HCT116 (cell line): ENCODE data around the gene GNAI3. TPM values are rescaled to one million over a fixed set of nuclear protein-coding genes. Genes with fewer than 3 reads are reported as not detected.

Experiments
- ATAC-seq: fragments of 200-7000 bp; cut with Tn5 transposase; 2 replicates; pipeline ENCODE4 v1.9.1; 2020; ENCODE audit warnings: mild to moderate bottlenecking, moderate library complexity
- BruUV-seq: library from RNA; stranded (reverse); fragments of 400-500 nt; replicated peaks from 2 replicates; lab custom pipeline; 2021; lab: Mats Ljungman, UMichigan
- CTCF ChIA-PET: fragments of 300-600 bp; sonication (Branson Sonifier 250); formaldehyde crosslinking; loops from one replicate; lab custom pipeline; 2021; ENCODE audit warnings: antibody characterized with exemption; lab: Charles Lee
- POLR2A ChIA-PET: fragments of 300-600, 350-600 bp; sonication (Branson Sonifier 250); formaldehyde crosslinking; loops from one replicate; lab custom pipeline; 2021; ENCODE audit warnings: antibody characterized with exemption; lab: Charles Lee
- RAD21 ChIA-PET, 2 experiments: fragments of 300-600 bp; sonication (Branson Sonifier 250); formaldehyde crosslinking; loops; one replicate each; lab custom pipeline; 2023; ENCODE audit warnings: low total read pairs in 2 of 2; ENCODE audit not compliant: uncharacterized antibody in 2 of 2, unreplicated experiment in 2 of 2, low non-redundant PET in 1 of 2; lab: Charles Lee
- DNase-seq: peaks from one replicate; pipeline ENCODE4 v3.0.0-alpha.2; 2010; ENCODE audit warnings: low read depth, low spot score
- H2AFZ ChIP-seq: fragments of 200-600 bp; shearing (Covaris generic), sonication (generic); 2 replicates; pipeline ENCODE4 v1.6.1; 2017; ENCODE audit warnings: low read depth, mixed run types, mixed read lengths, antibody characterized with exemption, low read length; ENCODE audit not compliant: poor library complexity, severe bottlenecking
- H3K27ac ChIP-seq: 2 replicates; pipeline ENCODE4 v1.5.1; 2012; ENCODE audit warnings: low read depth, low read length
- H3K27me3 ChIP-seq: fragments of 200-600 bp; sonication (generic); 2 replicates; pipeline ENCODE4 v1.6.1; 2016; ENCODE audit warnings: mixed run types, low read length, mixed read lengths; ENCODE audit not compliant: insufficient read depth
- H3K36me3 ChIP-seq, 2 experiments: fragments of 200-500 bp in 1 of 2; fragments of 200-600 bp in 1 of 2; sonication (Bioruptor generic) in 1 of 2; sonication (generic) in 1 of 2; 2 replicates each; pipeline versions ENCODE4 v1.5.1 to v1.6.1; 2014 to 2016; ENCODE audit warnings: low read length in 2 of 2, inconsistent platforms in 1 of 2, mixed read lengths in 1 of 2, mixed run types in 1 of 2; ENCODE audit not compliant: insufficient read depth in 2 of 2, control insufficient read depth in 1 of 2
- H3K4me1 ChIP-seq, 2 experiments: fragments of 200-600 bp in 1 of 2; sonication (generic) in 1 of 2; 2 replicates each; pipeline versions ENCODE4 v1.5.1 to v1.6.1; 2012 to 2017; ENCODE audit warnings: low read length in 2 of 2, inconsistent platforms in 1 of 2, mild to moderate bottlenecking in 1 of 2, mixed read lengths in 1 of 2, mixed run types in 1 of 2, moderate library complexity in 1 of 2; ENCODE audit not compliant: insufficient read depth in 2 of 2, control insufficient read depth in 1 of 2
- H3K4me2 ChIP-seq: fragments of 200-600 bp; sonication (generic); 2 replicates; pipeline ENCODE4 v1.6.1; 2017; ENCODE audit warnings: mixed run types, low read length, mixed read lengths
- H3K4me3 ChIP-seq, 2 experiments: fragments of 200-600 bp in 1 of 2; sonication (generic) in 1 of 2; replicated peaks in 1 of 2; 2 replicates each; pipeline ENCODE4 v1.5.1; 2011 to 2016; ENCODE audit warnings: low read length in 2 of 2, control low read depth in 1 of 2, low read depth in 1 of 2, mild to moderate bottlenecking in 1 of 2, mixed read lengths in 1 of 2, mixed run types in 1 of 2
- H3K79me2 ChIP-seq: fragments of 200-600 bp; sonication (generic); 2 replicates; pipeline ENCODE4 v1.6.1; 2017; ENCODE audit warnings: mild to moderate bottlenecking, mixed run types, low read length, moderate library complexity, mixed read lengths; ENCODE audit not compliant: insufficient read depth
- H3K9ac ChIP-seq: fragments of 200-600 bp; sonication (generic); 2 replicates; pipeline ENCODE4 v1.6.1; 2016; ENCODE audit warnings: low read length, mixed read lengths
- H3K9me2 ChIP-seq: fragments of 200-600 bp; sonication (generic), shearing (Covaris generic); 2 replicates; pipeline ENCODE4 v1.6.1; 2017; ENCODE audit warnings: mixed run types, mild to moderate bottlenecking, moderate library complexity; ENCODE audit not compliant: insufficient read depth
- H3K9me3 ChIP-seq, 2 experiments: fragments of 200-500 bp in 1 of 2; fragments of 200-600 bp in 1 of 2; sonication (Bioruptor generic) in 1 of 2; sonication (generic) in 1 of 2; 2 replicates each; pipeline ENCODE4 v1.6.1; 2014 to 2017; ENCODE audit warnings: low read length in 2 of 2, mixed read lengths in 2 of 2, inconsistent platforms in 1 of 2, low read depth in 1 of 2, mild to moderate bottlenecking in 1 of 2, mixed run types in 1 of 2, moderate library complexity in 1 of 2; ENCODE audit not compliant: control insufficient read depth in 1 of 2, insufficient read depth in 1 of 2
- H4K20me1 ChIP-seq: fragments of 200-600 bp; sonication (generic), shearing (Covaris generic); 2 replicates; pipeline ENCODE4 v1.6.1; 2017; ENCODE audit warnings: mixed run types, mild to moderate bottlenecking, moderate library complexity; ENCODE audit not compliant: insufficient read depth
- EZH2 ChIP-seq: fragments of 200-600 bp; sonication (generic); IDR thresholded peaks from 2 replicates; pipeline ENCODE4 v1.6.1; 2017; ENCODE audit warnings: antibody characterized with exemption, mixed run types
- FOSL1 ChIP-seq: IDR thresholded peaks from 2 replicates; pipeline ENCODE4 v1.6.1; 2012; ENCODE audit warnings: low read depth
- POLR2A ChIP-seq: IDR thresholded peaks from 2 replicates; pipeline ENCODE4 v1.7.0; 2011; ENCODE audit warnings: borderline replicate concordance; ENCODE audit not compliant: insufficient read depth, insufficient read length; ENCODE audit errors: extremely low read depth
- TCF7L2 ChIP-seq: IDR thresholded peaks from 2 replicates; pipeline ENCODE4 v1.7.0; 2011; ENCODE audit warnings: borderline replicate concordance, inconsistent platforms; ENCODE audit not compliant: insufficient read depth, insufficient read length; ENCODE audit errors: extremely low read depth
- ZBTB33 ChIP-seq: IDR thresholded peaks from 2 replicates; pipeline ENCODE4 v1.6.1; 2011; ENCODE audit warnings: mild to moderate bottlenecking, low read length, moderate library complexity; ENCODE audit not compliant: insufficient replicate concordance; ENCODE audit errors: extremely low read depth
- ZFX ChIP-seq: fragments of 450-650 bp; IDR thresholded peaks from 2 replicates; pipeline ENCODE4 v1.6.1; 2017
- intact Hi-C: fragments of 100-400 bp; cut with micrococcal nuclease; formaldehyde crosslinking; loops from 2 replicates; pipeline ENCODE4 v1.10.0; 2022
- total RNA-seq: library from RNA; stranded (reverse); gene quantifications from one replicate; pipeline ENCODE4 v1.2.1, GENCODE V29; 2021; ENCODE audit not compliant: unreplicated experiment

GNAI3 gene
- total RNA-seq, 1 experiment from 2014 or later = 9.5 TPM

GRCh38 chr1:109543283-109543987 lies 5.0 kb upstream of the GNAI3 start:
- Histone ChIP-seq H3K9ac (no peak overlapping the region), H3K4me3 (no peak overlapping the region), H3K9me2 (no peaks in the 10 kb centered on the region), H3K4me1 (peaks cover 7 to 13% of the 10 kb centered on the region in 2 experiments), H3K9me3 (no peaks in the 10 kb centered on the region), H3K27me3 (no peaks in the 10 kb centered on the region), H2AFZ (no peak overlapping the region), H4K20me1 (no peaks in the 10 kb centered on the region), H3K4me2 (no peak overlapping the region), H3K27ac (no peak overlapping the region), H3K36me3 (no peaks in the 10 kb centered on the region)
- ChIA-PET CTCF (interaction anchor here (0.8 to 1.6 kb wide), 2 partner anchors 11 to 231 kb away, joined by 3 to 4 read pairs; no protein-coding TSS in a partner anchor), RAD21 (no interaction called here), POLR2A (no interaction called here)
- no peak for DNase-seq
- no peak for ATAC-seq
- BruUV-seq = no TSS peak
- TF ChIP-seq POLR2A (no peak), EZH2 (no peak)
- TF ChIP-seq, all 23 proteins: peak for 0
- H3K79me2 ChIP-seq = peaks cover 15% of the 10 kb centered on the region
- intact Hi-C loops = no loop called here

- Histone ChIP-seq H3K27ac (no peak overlapping the region), H3K4me3 (no peak overlapping the region), H3K36me3 (no peaks in the 10 kb centered on the region), H3K4me2 (no peak overlapping the region), H3K4me1 (peaks cover 7 to 14% of the 10 kb centered on the region in 2 experiments), H3K9ac (no peak overlapping the region), H3K9me3 (no peaks in the 10 kb centered on the region), H4K20me1 (no peaks in the 10 kb centered on the region), H3K27me3 (no peaks in the 10 kb centered on the region), H2AFZ (no peak overlapping the region), H3K79me2 (peaks cover 22% of the 10 kb centered on the region), H3K9me2 (no peaks in the 10 kb centered on the region)
- CTCF ChIA-PET = interaction anchor here (0.8 to 2.8 kb wide), 3 partner anchors 12 to 230 kb away, joined by 3 to 25 read pairs (median 4); no protein-coding TSS in a partner anchor
- POLR2A ChIA-PET = no interaction called here
- TF ChIP-seq FOSL1 (no peak), ZFX (no peak), ZBTB33 (no peak), TCF7L2 (no peak), EZH2 (no peak)
- BruUV-seq = no TSS peak
- RAD21 ChIA-PET = no interaction called here
- DNase-seq (no peak), ATAC-seq (no peak)
- intact Hi-C loops = no loop called here
These were observed 4.3 kb upstream of the GNAI3 start for GRCh38 chr1:109543988-109544735.
